HUES48 (cell line): Measurements from ENCODE around the gene TBC1D10A.

Experiments
- H3K27ac ChIP-seq: one replicate; pipeline ENCODE4 v1.7.0; 2013; ENCODE audit warnings: low read depth, low read length, inconsistent platforms
- H3K27me3 ChIP-seq: 2 replicates; pipeline ENCODE4 v1.6.1; 2013; ENCODE audit warnings: mild to moderate bottlenecking, low read length; ENCODE audit not compliant: control insufficient read depth, insufficient read depth
- H3K36me3 ChIP-seq: 2 replicates; pipeline ENCODE4 v1.6.1; 2013; ENCODE audit warnings: low read length; ENCODE audit not compliant: control insufficient read depth, insufficient read depth
- H3K4me1 ChIP-seq: 2 replicates; pipeline ENCODE4 v1.6.1; 2013; ENCODE audit warnings: mild to moderate bottlenecking, low read length; ENCODE audit not compliant: control insufficient read depth, insufficient read depth
- H3K4me3 ChIP-seq: 2 replicates; pipeline ENCODE4 v1.5.1; 2013; ENCODE audit warnings: mild to moderate bottlenecking, low read depth, low read length
- H3K9ac ChIP-seq: 2 replicates; pipeline ENCODE4 v1.6.1; 2013; ENCODE audit warnings: mild to moderate bottlenecking, low read depth, low read length, moderate library complexity
- H3K9me3 ChIP-seq: 2 replicates; pipeline ENCODE4 v1.6.1; 2013; ENCODE audit warnings: low read length; ENCODE audit not compliant: control insufficient read depth, insufficient read depth

The TBC1D10A gene

GRCh38 chr22:30262917-30263741 lies 63.6 kb downstream of the TBC1D10A start:
- peak overlapping the region; percentile 45; the same call in 1 of the 2 replicates for H3K9ac ChIP-seq
- H3K4me1 ChIP-seq, result no peaks in the 10 kb centered on the region
- H3K36me3 ChIP-seq, result no peaks in the 10 kb centered on the region
- no peaks in the 10 kb centered on the region for H3K9me3 ChIP-seq
- H3K4me3 ChIP-seq, result no peak overlapping the region
- H3K27ac ChIP-seq, result peak overlapping the region; percentile 12
- no peaks in the 10 kb centered on the region; the same call in 1 of the 2 replicates for H3K27me3 ChIP-seq

GRCh38 chr22:30262112-30262511 lies 64.6 kb downstream of the TBC1D10A start:
- Histone ChIP-seq H3K9me3 (no peaks in the 10 kb centered on the region), H3K4me3 (no peak overlapping the region), H3K4me1 (no peaks in the 10 kb centered on the region), H3K36me3 (no peaks in the 10 kb centered on the region), H3K27ac (no peak overlapping the region), H3K9ac (no peak overlapping the region), H3K27me3 (no peaks in the 10 kb centered on the region; the same call in 1 of the 2 replicates)

- H3K27ac ChIP-seq, result no peak overlapping the region
- H3K9ac ChIP-seq, result no peak overlapping the region
- H3K9me3 ChIP-seq, result no peaks in the 10 kb centered on the region
- peaks cover 5% of the 10 kb centered on the region; the same call in 1 of the 2 replicates for H3K4me1 ChIP-seq
- H3K36me3 ChIP-seq, result no peaks in the 10 kb centered on the region
- H3K4me3 ChIP-seq, result no peak overlapping the region
- H3K27me3 ChIP-seq, result no peaks in the 10 kb centered on the region; the same call in 1 of the 2 replicates
Observed at GRCh38 chr22:30261134-30261533, 65.6 kb downstream of the TBC1D10A start.

GRCh38 chr22:30260682-30261081 lies 66.1 kb downstream of the TBC1D10A start:
- Histone ChIP-seq H3K27ac (no peak overlapping the region), H3K4me3 (no peak overlapping the region), H3K4me1 (peaks cover 8% of the 10 kb centered on the region; the same call in 1 of the 2 replicates), H3K9me3 (no peaks in the 10 kb centered on the region), H3K36me3 (no peaks in the 10 kb centered on the region), H3K27me3 (no peaks in the 10 kb centered on the region; the same call in 1 of the 2 replicates), H3K9ac (no peak overlapping the region)

GRCh38 chr22:30260276-30260675 lies 66.5 kb downstream of the TBC1D10A start:
- peaks cover 8% of the 10 kb centered on the region; the same call in 1 of the 2 replicates for H3K4me1 ChIP-seq
- H3K27ac ChIP-seq, result no peak overlapping the region

GRCh38 chr22:30254314-30254713 lies 72.4 kb downstream of the TBC1D10A start:
- Histone ChIP-seq H3K4me1 (peaks cover 14% of the 10 kb centered on the region; the same call in 1 of the 2 replicates), H3K9me3 (no peaks in the 10 kb centered on the region), H3K27ac (no peak overlapping the region), H3K27me3 (no peaks in the 10 kb centered on the region), H3K36me3 (no peaks in the 10 kb centered on the region), H3K9ac (no peak overlapping the region), H3K4me3 (no peak overlapping the region)

More at GRCh38 chr22:30260276-30260675, 66.5 kb downstream of the TBC1D10A start:
- H3K9ac ChIP-seq, result no peak overlapping the region
- no peaks in the 10 kb centered on the region for H3K9me3 ChIP-seq
- no peak overlapping the region for H3K4me3 ChIP-seq
- H3K27me3 ChIP-seq, result no peaks in the 10 kb centered on the region; the same call in 1 of the 2 replicates
- H3K36me3 ChIP-seq, result no peaks in the 10 kb centered on the region

- Histone ChIP-seq H3K9ac (no peak overlapping the region), H3K4me1 (peaks cover 14% of the 10 kb centered on the region; the same call in 1 of the 2 replicates)
Observed at GRCh38 chr22:30253205-30253852, 73.4 kb downstream of the TBC1D10A start.

GRCh38 chr22:30252411-30253204 lies 74.1 kb downstream of the TBC1D10A start:
- no peaks in the 10 kb centered on the region for H3K27me3 ChIP-seq
- H3K9ac ChIP-seq, result no peak overlapping the region
- H3K27ac ChIP-seq, result no peak overlapping the region
- no peaks in the 10 kb centered on the region for H3K9me3 ChIP-seq
- H3K36me3 ChIP-seq, result no peaks in the 10 kb centered on the region
- peaks cover 14% of the 10 kb centered on the region; the same call in 1 of the 2 replicates for H3K4me1 ChIP-seq
- H3K4me3 ChIP-seq, result no peak overlapping the region

More at GRCh38 chr22:30253205-30253852, 73.4 kb downstream of the TBC1D10A start:
- no peak overlapping the region for H3K4me3 ChIP-seq
- H3K27me3 ChIP-seq, result no peaks in the 10 kb centered on the region
- H3K27ac ChIP-seq, result no peak overlapping the region
- no peaks in the 10 kb centered on the region for H3K36me3 ChIP-seq
- no peaks in the 10 kb centered on the region for H3K9me3 ChIP-seq

GRCh38 chr22:30251711-30252110 lies 75.0 kb downstream of the TBC1D10A start:
- H3K9ac ChIP-seq, result no peak overlapping the region
- no peaks in the 10 kb centered on the region for H3K9me3 ChIP-seq
- no peak overlapping the region for H3K4me3 ChIP-seq
- peaks cover 14% of the 10 kb centered on the region; the same call in 1 of the 2 replicates for H3K4me1 ChIP-seq
- no peaks in the 10 kb centered on the region for H3K36me3 ChIP-seq
- no peak overlapping the region for H3K27ac ChIP-seq
- H3K27me3 ChIP-seq, result no peaks in the 10 kb centered on the region

GRCh38 chr22:30250661-30251267 lies 76.0 kb downstream of the TBC1D10A start:
- H3K36me3 ChIP-seq, result no peaks in the 10 kb centered on the region
- H3K27ac ChIP-seq, result no peak overlapping the region
- no peak overlapping the region for H3K4me3 ChIP-seq
- H3K27me3 ChIP-seq, result no peaks in the 10 kb centered on the region
- peaks cover 6% of the 10 kb centered on the region; the same call in 1 of the 2 replicates for H3K4me1 ChIP-seq
- no peak overlapping the region for H3K9ac ChIP-seq
- H3K9me3 ChIP-seq, result no peaks in the 10 kb centered on the region
